AG09319 (cell line): Measurements from ENCODE around the gene AUH.

ENCODE experiments used
- DNase-seq: peaks from one replicate; pipeline ENCODE4 v3.0.0-alpha.2; 2010; ENCODE audit warnings: low read depth; ENCODE audit errors: extremely low read depth
- CTCF ChIP-seq: IDR thresholded peaks from 2 replicates; pipeline ENCODE4 v1.5.1; 2011; ENCODE audit warnings: low read depth, mild to moderate bottlenecking, inconsistent platforms, low read length, moderate library complexity

AUH gene

GRCh38 chr9:91221332-91221731 lies 140.4 kb downstream of the AUH start:
- TF ChIP-seq CTCF: no peak
- DNase-seq: no peak

- no peak for DNase-seq
- no peak for TF ChIP-seq CTCF
Measured at GRCh38 chr9:91220491-91221135, 141.1 kb downstream of the AUH start.

GRCh38 chr9:91220021-91220420 lies 141.7 kb downstream of the AUH start:
- TF ChIP-seq CTCF: no peak
- no peak for DNase-seq

- TF ChIP-seq CTCF: no peak
- DNase-seq: no peak
Measured at GRCh38 chr9:91219557-91219956, 142.2 kb downstream of the AUH start.

GRCh38 chr9:91217388-91217787 lies 144.3 kb downstream of the AUH start:
- DNase-seq: no peak
- no peak for TF ChIP-seq CTCF

- TF ChIP-seq CTCF: no peak
- DNase-seq: no peak
Measured at GRCh38 chr9:91214867-91215266, 146.9 kb downstream of the AUH start.

- no peak for DNase-seq
Measured at GRCh38 chr9:91214086-91214485, 147.6 kb downstream of the AUH start.

More at GRCh38 chr9:91214086-91214485, 147.6 kb downstream of the AUH start:
- TF ChIP-seq CTCF: no peak
